ENCODE data around the gene SLC10A7. TPM values are rescaled to one million over a fixed set of nuclear protein-coding genes. Genes with fewer than 3 reads are reported as not detected.

Gene SLC10A7
- total RNA-seq, 2 donors from 2014 or later: 6.0 to 7.5 TPM

DNA sequence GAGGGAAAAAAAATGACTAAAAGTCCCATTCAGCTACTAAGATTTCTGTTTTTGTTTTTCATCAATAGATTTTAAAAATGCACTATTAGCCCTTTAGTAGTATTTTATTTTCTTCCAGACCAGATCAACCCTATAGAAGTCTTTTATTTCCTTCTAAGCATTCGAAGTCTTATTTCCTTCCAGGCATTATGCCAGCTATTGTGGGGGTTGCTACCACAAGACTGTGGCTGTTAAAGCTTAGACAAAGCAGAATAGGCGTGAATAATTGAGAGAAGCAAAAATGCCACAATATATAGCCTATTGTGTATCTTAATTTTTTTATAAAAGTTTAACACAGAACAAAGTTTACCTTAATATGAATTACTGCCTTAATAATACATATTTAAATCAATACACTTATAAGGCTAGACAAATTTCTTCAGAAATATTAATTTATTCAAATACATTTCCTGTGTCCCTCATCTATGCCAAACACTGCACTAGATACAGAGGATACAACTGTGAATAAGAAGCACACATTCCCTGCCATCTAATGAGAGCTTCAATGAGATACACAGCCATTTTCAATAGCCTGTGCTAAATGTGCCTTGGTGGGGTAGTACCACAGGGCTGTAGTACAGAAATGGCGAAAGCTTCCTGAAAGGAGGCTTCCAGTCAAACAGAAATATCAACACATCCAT is 33.1 kb downstream of the SLC10A7 start:
- Histone ChIP-seq H3K36me3 (ENCODE audit: control insufficient read depth, insufficient read depth, low read length) (no peaks in the 10 kb centered on the region), H3K27ac (ENCODE audit: low read depth, low read length) (no peak overlapping the region), H3K4me3 (ENCODE audit: low read length) (no peak overlapping the region), H3K9ac (ENCODE audit: extremely low read depth, low read length, poor library complexity, severe bottlenecking) (no peak overlapping the region), H3K4me1 (ENCODE audit: control insufficient read depth, insufficient read depth, low read length) (no peaks in the 10 kb centered on the region), H3K27me3 (ENCODE audit: control insufficient read depth, insufficient read depth, low read length, poor library complexity, severe bottlenecking) (peaks cover 56% of the 10 kb centered on the region), H3K9me3 (ENCODE audit: control insufficient read depth, low read length) (peaks cover 4% of the 10 kb centered on the region)
- H3K36me3 Mint-ChIP-seq (ENCODE audit: low read depth): no peaks in the 10 kb centered on the region
- H3K4me3 Mint-ChIP-seq: no peak overlapping the region
- WGBS, 2 experiments (ENCODE audit: insufficient coverage in 1 of 2, insufficient read length in 1 of 2): 92% methylated on average over 3 of the region's 3 CpGs; no CpG with 5 or more reads in 1 of the 2 experiments
- no peak overlapping the region for H3K27ac Mint-ChIP-seq
- H3K9me3 Mint-ChIP-seq: no peaks in the 10 kb centered on the region
- DNase-seq: no peak
- TF ChIP-seq, protein P1, sequence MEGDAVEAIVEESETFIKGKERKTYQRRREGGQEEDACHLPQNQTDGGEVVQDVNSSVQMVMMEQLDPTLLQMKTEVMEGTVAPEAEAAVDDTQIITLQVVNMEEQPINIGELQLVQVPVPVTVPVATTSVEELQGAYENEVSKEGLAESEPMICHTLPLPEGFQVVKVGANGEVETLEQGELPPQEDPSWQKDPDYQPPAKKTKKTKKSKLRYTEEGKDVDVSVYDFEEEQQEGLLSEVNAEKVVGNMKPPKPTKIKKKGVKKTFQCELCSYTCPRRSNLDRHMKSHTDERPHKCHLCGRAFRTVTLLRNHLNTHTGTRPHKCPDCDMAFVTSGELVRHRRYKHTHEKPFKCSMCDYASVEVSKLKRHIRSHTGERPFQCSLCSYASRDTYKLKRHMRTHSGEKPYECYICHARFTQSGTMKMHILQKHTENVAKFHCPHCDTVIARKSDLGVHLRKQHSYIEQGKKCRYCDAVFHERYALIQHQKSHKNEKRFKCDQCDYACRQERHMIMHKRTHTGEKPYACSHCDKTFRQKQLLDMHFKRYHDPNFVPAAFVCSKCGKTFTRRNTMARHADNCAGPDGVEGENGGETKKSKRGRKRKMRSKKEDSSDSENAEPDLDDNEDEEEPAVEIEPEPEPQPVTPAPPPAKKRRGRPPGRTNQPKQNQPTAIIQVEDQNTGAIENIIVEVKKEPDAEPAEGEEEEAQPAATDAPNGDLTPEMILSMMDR (conservative IDR thresholded peaks at IDR 0.05): no peak
- peaks cover 34% of the 10 kb centered on the region for H3K27me3 Mint-ChIP-seq (ENCODE audit: insufficient read depth)
- peaks cover 6% of the 10 kb centered on the region for H3K4me1 Mint-ChIP-seq

DNA sequence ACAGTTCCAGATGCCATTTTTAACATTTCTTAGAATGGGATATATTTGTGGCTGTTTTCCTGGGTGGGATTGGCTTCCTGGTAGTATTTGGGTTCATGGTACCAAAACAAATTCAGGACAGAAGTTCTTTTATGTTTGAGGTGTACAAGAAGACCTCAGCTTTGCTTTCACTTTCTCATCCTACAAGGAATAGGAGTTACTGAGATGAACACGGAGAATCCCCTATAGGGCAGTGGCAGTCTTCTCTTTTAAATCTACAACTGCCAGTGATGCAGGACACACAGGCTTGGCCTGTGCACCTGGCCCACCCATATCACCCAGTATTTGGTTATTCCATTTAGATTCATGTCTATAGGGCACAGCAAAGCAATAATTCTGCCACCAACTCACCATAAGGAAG is 35.2 kb downstream of the SLC10A7 start:
- TF ChIP-seq, protein P1 (conservative IDR thresholded peaks at IDR 0.05): no peak
- no peaks in the 10 kb centered on the region for H3K36me3 Mint-ChIP-seq (ENCODE audit: low read depth)
- DNase-seq: no peak
- 100% methylated on average over 1 of the region's 1 CpG for WGBS, 2 experiments (ENCODE audit: insufficient coverage in 1 of 2, insufficient read length in 1 of 2)
- peaks cover 17% of the 10 kb centered on the region for H3K9me3 ChIP-seq (ENCODE audit: control insufficient read depth, low read length)
- H3K27ac Mint-ChIP-seq: no peak overlapping the region
- no peaks in the 10 kb centered on the region for H3K4me1 ChIP-seq (ENCODE audit: control insufficient read depth, insufficient read depth, low read length)
- peaks cover 35% of the 10 kb centered on the region for H3K27me3 ChIP-seq (ENCODE audit: control insufficient read depth, insufficient read depth, low read length, poor library complexity, severe bottlenecking)
- H3K36me3 ChIP-seq (ENCODE audit: control insufficient read depth, insufficient read depth, low read length): no peaks in the 10 kb centered on the region
- no peak overlapping the region for H3K9ac ChIP-seq (ENCODE audit: extremely low read depth, low read length, poor library complexity, severe bottlenecking)
- peaks cover 6% of the 10 kb centered on the region for H3K4me1 Mint-ChIP-seq
- H3K27me3 Mint-ChIP-seq (ENCODE audit: insufficient read depth): peaks cover 19% of the 10 kb centered on the region
- H3K9me3 Mint-ChIP-seq: peaks cover 8% of the 10 kb centered on the region
- no peak overlapping the region for H3K27ac ChIP-seq (ENCODE audit: low read depth, low read length)
- H3K4me3 Mint-ChIP-seq: no peak overlapping the region
- no peak overlapping the region for H3K4me3 ChIP-seq (ENCODE audit: low read length)

DNA sequence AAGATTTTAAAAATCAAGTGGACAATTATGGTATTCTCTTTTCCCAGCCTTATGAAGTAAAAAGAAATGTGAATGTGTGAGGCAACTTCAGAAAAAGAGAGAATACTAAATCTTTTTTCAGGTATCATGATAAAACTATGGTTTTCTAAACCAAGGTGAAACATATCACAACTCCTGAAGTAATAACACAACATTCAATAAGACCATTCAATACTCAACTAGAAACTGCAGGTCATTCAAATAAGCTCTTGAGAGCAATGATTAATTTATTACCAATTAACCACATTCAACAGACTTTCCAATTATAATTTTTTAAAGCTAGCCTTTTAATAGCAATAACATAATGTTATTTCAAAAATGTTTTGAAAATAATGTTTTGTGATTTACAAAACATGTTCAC is 35.8 kb downstream of the SLC10A7 start:
- TF ChIP-seq, protein P1 (conservative IDR thresholded peaks at IDR 0.05): no peak
- Mint-ChIP-seq H3K9me3 (peaks cover 8% of the 10 kb centered on the region), H3K27me3 (ENCODE audit: insufficient read depth) (peaks cover 13% of the 10 kb centered on the region), H3K36me3 (ENCODE audit: low read depth) (no peaks in the 10 kb centered on the region), H3K27ac (no peak overlapping the region), H3K4me3 (no peak overlapping the region), H3K4me1 (peaks cover 6% of the 10 kb centered on the region)
- Histone ChIP-seq H3K36me3 (ENCODE audit: control insufficient read depth, insufficient read depth, low read length) (no peaks in the 10 kb centered on the region), H3K27me3 (ENCODE audit: control insufficient read depth, insufficient read depth, low read length, poor library complexity, severe bottlenecking) (peaks cover 29% of the 10 kb centered on the region), H3K4me3 (ENCODE audit: low read length) (no peak overlapping the region), H3K4me1 (ENCODE audit: control insufficient read depth, insufficient read depth, low read length) (no peaks in the 10 kb centered on the region), H3K9ac (ENCODE audit: extremely low read depth, low read length, poor library complexity, severe bottlenecking) (no peak overlapping the region), H3K9me3 (ENCODE audit: control insufficient read depth, low read length) (peaks cover 17% of the 10 kb centered on the region), H3K27ac (ENCODE audit: low read depth, low read length) (no peak overlapping the region)
- no peak for DNase-seq

Data from endodermal cell (in vitro differentiated cells).